GM21576 (cell line): ENCODE measurements around the gene IMPA2.
A peak's percentile ranks its signal among the peaks of the same experiment; 100 is the strongest.

Source experiments
- ATAC-seq: cut with Tn5 transposase; IDR thresholded peaks from one replicate; pipeline ENCODE4 v1.9.1; 2021; ENCODE audit warnings: mild to moderate bottlenecking, moderate library complexity; ENCODE audit not compliant: unreplicated experiment

The IMPA2 gene

DNA sequence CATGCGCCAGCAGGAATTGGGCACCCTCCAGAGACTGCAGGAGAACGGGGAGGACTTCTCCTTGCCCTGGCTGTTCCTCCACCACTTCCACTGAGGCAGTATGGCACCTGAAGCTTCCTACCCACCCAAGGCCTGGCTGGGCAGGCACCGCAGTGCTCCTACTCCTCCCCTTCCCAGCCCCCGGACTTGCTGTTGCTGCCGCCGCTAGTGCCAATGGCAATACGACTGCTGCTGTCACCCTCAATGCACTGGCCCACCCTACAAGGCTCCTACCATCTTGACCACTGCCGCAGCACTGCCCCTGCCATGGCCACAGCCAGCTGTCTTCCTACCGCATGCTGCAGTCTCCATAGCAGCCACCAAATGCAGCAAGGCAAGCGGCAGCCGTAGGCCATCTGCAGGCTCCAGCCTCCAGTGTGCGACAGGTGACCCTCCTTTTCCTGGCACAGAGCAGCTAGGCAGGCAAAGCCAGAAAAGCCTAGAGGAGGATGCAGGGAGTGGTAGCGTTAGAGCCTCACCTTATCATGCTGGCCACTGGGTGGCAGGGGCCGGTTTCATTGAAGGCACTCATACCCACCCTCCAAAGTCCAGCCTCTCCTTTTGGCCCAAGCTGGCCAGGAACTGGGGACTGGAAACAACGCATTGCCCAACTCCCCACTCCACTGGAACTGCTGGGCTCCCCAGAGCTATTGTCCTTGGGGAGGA is 64.9 kb downstream of the IMPA2 start:
- ATAC-seq = no peak

DNA sequence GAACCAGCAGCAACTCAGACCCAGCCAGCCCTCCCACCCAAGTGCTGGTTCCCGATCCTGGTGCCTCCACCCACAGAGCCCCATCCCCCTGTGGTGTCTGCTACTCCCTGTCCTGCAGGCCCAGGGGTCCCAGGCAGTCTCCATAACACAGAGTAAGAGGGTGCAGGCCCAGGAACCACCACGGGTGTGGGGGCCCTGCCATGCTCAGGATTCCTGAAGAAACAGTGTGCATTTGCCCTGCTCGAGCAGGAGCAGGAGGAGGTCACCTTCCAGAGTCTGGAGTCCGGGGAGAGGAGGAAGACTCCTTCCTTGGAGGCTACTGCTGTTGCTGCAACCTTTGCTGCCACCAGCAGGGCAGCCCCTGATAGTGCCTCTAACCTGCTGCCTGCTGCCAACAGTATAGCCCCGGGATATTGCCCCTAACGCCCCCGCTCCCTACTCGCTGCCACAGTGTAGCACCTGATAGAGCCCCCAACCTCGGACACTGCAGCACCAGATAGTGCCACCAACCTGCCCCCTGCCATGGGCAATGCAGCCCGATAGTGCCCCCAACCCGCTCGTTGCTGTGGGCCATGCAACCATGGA is 65.5 kb downstream of the IMPA2 start:
- no peak for ATAC-seq

DNA sequence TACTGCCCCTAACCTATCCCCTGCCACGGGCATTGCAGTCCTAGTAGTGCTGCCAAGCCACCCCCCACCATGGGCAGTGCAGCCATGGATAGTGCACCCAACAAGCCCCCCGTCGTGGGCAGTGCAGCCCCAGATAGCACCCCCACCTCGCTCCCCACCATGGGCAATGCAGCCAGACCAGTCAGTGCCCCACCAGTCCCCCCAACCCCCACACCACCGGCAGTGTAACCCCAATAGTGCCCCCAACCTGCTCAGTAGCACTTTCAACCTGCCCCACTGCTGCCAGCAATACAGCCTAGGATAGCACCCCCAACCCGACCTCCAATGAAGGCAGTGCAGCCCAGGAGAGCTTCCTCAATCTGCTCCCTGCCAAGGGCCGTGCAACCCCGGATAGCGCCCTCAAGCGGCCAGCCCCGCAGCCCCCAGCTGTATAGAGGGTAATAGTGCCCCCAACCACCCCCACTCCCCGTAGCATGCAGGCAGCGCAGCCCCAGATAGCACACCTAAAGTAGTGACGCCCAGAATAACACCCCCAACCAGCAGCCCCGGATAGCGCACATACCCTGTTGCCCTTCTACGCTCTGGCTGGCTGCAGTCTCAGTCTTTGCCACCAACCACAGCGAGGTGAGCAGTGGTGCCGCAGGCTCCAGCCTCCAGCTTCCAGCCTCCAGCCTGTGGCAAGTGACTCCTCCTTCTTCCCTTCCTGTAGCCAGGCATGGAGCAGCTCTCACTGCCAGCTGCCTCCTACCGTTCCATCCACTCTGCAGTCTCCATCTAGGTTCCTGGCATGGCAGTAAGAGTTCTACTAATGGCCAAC is 66.9 kb downstream of the IMPA2 start:
- ATAC-seq = no peak

GRCh38 chr18:12048827-12049175 is 67.5 kb downstream of the IMPA2 start:
- ATAC-seq = no peak

DNA sequence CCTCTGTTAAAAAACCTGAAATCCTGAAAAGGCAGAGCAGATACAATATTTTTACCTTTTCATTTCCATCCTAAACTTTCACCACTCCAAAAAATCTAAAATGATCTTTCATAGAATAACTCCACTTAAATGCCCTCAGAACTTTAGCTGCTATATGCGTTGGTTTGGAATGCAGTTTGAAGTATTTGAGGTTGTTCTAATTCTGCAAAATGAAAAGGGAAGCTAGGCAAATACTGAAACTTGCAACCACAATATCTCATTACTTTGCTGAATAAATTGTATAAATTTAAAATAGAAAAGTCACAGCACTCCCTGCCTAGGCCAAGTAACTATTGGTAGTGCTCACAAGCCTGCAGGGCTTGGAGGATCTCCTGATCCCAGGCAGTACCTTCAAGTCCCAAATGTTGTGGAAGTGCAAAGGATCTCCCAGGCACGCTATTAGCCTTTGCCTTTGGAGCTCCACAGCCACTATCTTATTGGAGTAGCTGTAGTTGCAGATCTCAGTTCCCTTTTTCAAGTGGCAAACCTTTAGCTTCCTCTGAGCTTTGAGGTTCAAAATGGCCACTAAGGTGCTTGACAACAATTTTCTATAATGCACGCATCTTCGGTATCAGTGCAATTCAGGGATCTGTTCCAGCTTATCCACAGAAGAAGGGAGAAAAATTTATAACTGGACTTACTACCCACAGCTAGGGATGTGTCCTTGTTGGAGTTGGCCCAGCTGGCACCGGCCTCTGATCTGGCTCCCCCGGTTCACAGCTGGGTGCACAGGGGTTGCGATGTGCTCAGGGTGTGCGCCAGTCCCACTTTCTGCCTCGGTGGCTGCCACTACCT is 68.9 kb downstream of the IMPA2 start:
- peak; percentile 91 for ATAC-seq

GRCh38 chr18:12052866-12053265 is 71.6 kb downstream of the IMPA2 start:
- no peak for ATAC-seq

GRCh38 chr18:12053289-12053688 is 72.0 kb downstream of the IMPA2 start:
- peak; percentile 44 for ATAC-seq

DNA sequence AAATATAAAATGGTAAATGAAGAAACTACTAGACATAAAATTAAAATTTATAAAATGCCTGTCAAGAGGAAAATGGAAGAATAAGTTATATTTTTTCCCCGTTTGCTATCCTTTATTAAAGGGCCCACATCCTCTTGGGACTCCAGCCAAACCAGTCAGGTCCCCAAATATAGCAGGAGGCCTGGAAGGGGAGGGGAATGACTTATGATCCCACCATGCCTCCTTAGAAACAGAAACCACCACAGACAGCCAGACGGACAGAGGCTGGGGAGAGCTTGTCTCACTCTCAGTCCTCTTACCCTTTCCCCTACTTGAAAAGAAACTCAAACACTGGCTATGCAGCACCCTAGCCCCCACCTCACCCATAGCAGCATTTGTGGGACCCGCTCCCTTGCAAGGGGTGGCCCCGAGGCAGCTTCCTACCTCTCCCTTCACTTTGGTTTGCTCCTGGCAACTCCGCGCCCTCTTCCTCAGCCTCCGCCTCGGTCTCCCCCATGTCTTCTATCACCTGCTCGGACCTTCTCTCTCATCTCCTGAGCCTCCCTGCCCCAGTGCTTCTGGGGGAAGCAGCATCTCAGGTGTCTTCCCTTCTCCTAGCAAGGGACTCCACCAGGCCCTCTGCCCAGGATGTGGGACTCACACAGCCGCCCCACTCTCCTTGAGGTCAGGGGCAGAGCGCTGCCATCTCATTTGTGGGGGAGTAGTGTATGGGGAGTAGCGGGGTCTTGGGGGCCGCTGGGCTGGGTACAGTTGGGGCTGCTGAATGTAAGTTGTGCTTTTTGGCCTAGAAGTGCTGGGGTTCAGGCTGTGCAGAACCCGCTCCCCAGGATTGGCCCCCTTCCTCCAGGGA is 75.0 kb downstream of the IMPA2 start:
- ATAC-seq = no peak

GRCh38 chr18:12056884-12057402 is 75.6 kb downstream of the IMPA2 start:
- ATAC-seq = no peak

GRCh38 chr18:12057419-12058039 is 76.2 kb downstream of the IMPA2 start:
- no peak for ATAC-seq

DNA sequence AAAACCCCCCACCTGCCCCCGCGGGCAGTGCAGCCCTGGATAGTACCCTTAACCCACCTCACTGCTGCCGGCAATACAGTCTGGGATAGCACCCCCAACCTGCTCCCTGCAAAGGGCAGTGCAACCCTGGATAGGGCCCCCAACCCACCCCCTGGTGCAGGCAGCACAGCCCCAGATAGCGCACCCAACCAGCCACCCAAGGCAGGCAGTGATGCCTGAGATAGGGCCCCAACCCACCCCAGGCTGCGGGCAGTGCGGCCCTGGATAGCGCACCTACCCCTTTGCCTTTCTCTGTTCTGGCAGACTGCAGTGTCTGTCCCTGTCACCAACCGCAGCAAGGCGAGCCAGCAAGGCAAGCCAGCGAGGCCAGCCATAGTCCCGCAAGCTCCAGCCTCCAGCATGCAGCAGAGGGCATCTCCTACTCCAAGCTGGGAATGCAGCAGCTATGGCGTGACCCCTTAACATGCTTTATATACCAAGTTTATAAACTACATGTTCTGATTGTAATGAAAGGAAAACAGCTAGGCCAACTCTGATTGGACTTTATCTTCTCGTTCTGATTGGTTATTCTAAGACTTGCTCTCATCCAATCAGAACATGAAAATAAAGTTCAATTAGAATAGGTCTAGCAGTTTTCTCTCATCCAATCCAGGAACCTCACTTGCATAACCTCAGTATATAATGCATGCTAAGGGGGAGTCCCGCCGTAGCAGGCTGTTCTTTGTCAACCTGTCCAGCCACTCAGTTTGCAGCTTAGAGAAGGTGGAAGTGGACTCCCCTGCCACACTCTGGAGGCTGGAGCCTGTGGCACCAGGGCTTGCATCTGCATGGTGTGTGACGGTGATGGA is 78.3 kb downstream of the IMPA2 start:
- ATAC-seq = no peak

DNA sequence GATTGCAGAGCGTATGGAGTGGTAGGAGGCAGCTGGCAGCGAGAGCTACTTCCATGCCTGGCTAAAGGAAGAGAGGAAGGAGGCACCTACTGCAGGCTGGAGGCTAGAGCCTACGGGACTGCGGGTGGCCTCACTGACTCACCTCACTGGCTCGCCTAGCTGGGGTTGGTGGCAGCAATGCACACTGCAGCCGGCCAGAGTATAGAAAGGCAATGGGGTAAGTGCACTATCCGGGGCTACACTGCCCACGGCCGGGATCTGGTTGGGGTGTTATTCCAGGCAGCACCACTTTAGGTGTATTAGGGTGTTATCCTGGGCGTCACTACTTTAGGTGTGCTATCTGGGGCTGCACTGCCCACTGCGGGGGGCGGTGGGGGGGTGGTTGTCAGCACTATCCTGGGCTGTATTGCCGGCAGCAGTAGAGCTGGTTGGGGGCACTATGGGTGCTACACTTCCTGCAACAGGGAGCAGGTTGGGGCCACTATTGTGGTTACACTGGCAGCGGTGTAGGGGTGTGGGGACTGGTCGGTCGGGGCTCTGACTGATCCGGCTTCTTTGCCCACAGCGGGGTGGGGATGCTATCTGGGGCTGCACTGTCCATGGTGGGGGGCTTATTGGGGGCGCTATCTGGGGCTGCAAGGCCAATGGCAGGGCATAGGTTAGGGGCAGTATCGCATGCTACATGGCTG is 79.0 kb downstream of the IMPA2 start:
- ATAC-seq = no peak

GRCh38 chr18:12061685-12062084 is 80.4 kb downstream of the IMPA2 start:
- ATAC-seq = no peak

GRCh38 chr18:12062974-12063373 is 81.7 kb downstream of the IMPA2 start:
- ATAC-seq = no peak

GRCh38 chr18:12064086-12064763 is 82.9 kb downstream of the IMPA2 start:
- no peak for ATAC-seq

- ATAC-seq = no peak
Measured at GRCh38 chr18:12065397-12065796, 84.1 kb downstream of the IMPA2 start.

GRCh38 chr18:12066910-12067511 is 85.7 kb downstream of the IMPA2 start:
- no peak for ATAC-seq
